Activated T-helper 17 cell treated with anti-CD3 and anti-CD28 coated beads, Interleukin-2, amount 50 U/mL, for 72 hours (primary cell): ENCODE results near the gene GOLT1A. TPM values are rescaled to one million over a fixed set of nuclear protein-coding genes. Genes with fewer than 3 reads are reported as not detected.

Experiments used
- ATAC-seq: fragments of 150-1000 bp; cut with Tn5 transposase; replicated peaks from 2 replicates; pipeline ENCODE4 v1.10.0; 2021; ENCODE audit warnings: mild to moderate bottlenecking, moderate library complexity
- H3K27ac Mint-ChIP-seq: one replicate; pipeline ENCODE4 v1.8.0; 2022; ENCODE audit warnings: mixed read lengths
- H3K27me3 Mint-ChIP-seq: one replicate; pipeline ENCODE4 v1.8.0; 2022; ENCODE audit warnings: mixed read lengths
- H3K36me3 Mint-ChIP-seq: one replicate; pipeline ENCODE4 v1.8.0; 2022; ENCODE audit warnings: low read depth, mild to moderate bottlenecking, mixed read lengths
- H3K4me1 Mint-ChIP-seq: one replicate; pipeline ENCODE4 v1.8.0; 2022; ENCODE audit warnings: mixed read lengths
- H3K4me3 Mint-ChIP-seq: one replicate; pipeline ENCODE4 v1.8.0; 2022; ENCODE audit warnings: mild to moderate bottlenecking, mixed read lengths
- H3K9me3 Mint-ChIP-seq: one replicate; pipeline ENCODE4 v1.8.0; 2022; ENCODE audit warnings: mixed read lengths
- total RNA-seq, 2 donors: library from RNA; stranded (reverse); gene quantifications; one replicate each; pipeline ENCODE4 v1.2.3, GENCODE V29; 2022

GOLT1A gene
- total RNA-seq, 2 donors from 2014 or later = 0.48 TPM; not detected in 1

DNA sequence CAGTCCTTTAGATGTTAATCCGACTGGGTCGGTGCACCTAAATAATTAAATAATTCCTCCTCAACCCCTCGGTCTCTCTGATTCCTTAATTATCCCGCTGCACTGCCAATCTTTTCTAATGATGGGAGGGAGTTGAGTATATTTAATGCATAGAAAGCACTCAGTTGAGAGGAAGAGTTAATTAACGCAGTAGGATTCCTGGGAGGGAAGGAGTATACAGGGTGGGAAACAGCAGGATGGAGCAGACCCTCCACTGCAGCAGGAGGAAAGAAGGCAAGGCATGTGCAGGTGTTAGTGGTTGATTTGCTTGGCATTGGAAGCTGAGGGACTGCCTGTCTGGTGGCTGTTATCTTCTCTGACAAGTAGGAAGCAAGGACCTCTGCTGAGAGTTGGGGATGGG is 37.7 kb downstream of the GOLT1A start:
- Mint-ChIP-seq H3K36me3 (no peaks in the 10 kb centered on the region), H3K27me3 (peaks cover 5% of the 10 kb centered on the region), H3K27ac (no peak overlapping the region), H3K9me3 (peaks cover 6% of the 10 kb centered on the region), H3K4me3 (no peak overlapping the region), H3K4me1 (no peaks in the 10 kb centered on the region)
- no peak for ATAC-seq

DNA sequence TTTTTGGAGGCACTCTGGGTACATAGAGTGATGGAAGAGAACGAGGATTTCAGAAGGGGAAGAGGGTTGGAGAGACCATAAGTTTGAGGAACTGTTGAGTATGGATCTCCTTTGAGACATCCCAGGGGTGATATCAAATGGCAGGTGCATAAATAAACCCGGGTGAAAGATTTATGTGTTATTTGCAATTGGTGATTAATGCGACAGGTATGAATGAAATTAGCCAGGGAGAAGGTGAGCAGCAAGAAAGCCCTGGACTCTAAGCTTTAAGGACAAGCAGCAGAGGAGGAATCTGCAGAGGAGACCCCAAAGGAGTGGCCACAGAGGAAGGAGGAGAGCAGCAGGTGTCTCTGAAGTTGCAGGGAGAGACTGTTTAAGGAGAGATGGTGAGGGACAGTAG is 38.8 kb downstream of the GOLT1A start:
- no peak for ATAC-seq
- Mint-ChIP-seq H3K4me1 (no peaks in the 10 kb centered on the region), H3K9me3 (peaks cover 6% of the 10 kb centered on the region), H3K36me3 (no peaks in the 10 kb centered on the region), H3K4me3 (no peak overlapping the region), H3K27ac (no peak overlapping the region), H3K27me3 (peaks cover 5% of the 10 kb centered on the region)

DNA sequence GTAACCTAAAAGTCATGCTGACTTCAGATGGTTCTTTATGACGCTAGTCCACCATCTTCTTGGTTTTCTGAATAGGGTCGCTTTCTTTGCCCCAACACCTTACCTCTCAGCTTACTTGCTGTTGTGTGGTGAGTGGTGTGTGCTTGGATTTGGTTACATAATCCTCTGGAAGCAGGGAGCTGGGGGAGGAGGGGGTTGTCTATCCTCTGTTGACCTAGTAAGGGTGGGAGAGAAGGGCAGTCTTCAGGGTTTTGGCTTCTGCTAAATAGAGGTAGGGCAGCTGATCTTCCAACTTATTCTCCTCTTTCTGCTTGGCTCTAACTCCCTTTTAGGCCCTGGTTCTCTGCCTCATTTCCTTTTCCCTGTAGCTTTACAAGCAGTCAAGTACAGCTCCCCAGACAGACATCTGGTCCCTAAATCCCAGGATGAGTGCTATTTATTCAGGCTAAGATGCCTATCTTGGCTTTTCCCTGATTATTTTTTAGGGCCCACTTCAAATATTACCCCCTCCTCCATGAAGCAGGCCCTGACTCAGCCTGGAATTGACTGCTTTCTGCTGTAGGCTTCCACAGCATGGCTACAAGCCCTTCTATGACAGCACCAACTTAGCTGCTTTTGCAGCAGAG is 41.3 kb downstream of the GOLT1A start:
- H3K27me3 Mint-ChIP-seq = peaks cover 5% of the 10 kb centered on the region
- ATAC-seq = no peak
- peaks cover 6% of the 10 kb centered on the region for H3K9me3 Mint-ChIP-seq
- no peaks in the 10 kb centered on the region for H3K4me1 Mint-ChIP-seq
- no peak overlapping the region for H3K27ac Mint-ChIP-seq
- no peaks in the 10 kb centered on the region for H3K36me3 Mint-ChIP-seq
- H3K4me3 Mint-ChIP-seq = no peak overlapping the region

DNA sequence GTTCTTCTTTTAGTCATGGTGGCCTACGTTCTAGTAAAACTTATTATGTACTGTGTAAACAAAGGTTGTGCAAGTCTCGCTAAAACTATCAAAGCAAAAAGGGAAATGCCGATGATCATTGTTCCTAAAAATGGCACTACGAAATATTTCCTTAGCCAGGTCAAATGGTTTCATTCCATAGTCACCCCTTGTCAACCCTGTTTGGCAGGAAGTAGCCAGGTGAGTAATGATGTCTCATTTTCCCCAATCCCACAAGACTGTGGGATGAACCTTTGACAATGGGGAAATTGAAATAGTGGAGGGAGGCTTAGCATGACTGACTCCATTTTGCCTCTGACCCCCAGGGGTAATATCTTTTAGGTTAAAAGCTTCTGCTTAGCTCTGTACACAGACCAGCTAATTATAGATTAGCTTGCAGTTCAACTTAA is 42.0 kb downstream of the GOLT1A start:
- Mint-ChIP-seq H3K4me1 (no peaks in the 10 kb centered on the region), H3K4me3 (no peak overlapping the region), H3K27ac (no peak overlapping the region), H3K27me3 (peaks cover 5% of the 10 kb centered on the region), H3K9me3 (peaks cover 9% of the 10 kb centered on the region), H3K36me3 (no peaks in the 10 kb centered on the region)
- ATAC-seq = no peak

DNA sequence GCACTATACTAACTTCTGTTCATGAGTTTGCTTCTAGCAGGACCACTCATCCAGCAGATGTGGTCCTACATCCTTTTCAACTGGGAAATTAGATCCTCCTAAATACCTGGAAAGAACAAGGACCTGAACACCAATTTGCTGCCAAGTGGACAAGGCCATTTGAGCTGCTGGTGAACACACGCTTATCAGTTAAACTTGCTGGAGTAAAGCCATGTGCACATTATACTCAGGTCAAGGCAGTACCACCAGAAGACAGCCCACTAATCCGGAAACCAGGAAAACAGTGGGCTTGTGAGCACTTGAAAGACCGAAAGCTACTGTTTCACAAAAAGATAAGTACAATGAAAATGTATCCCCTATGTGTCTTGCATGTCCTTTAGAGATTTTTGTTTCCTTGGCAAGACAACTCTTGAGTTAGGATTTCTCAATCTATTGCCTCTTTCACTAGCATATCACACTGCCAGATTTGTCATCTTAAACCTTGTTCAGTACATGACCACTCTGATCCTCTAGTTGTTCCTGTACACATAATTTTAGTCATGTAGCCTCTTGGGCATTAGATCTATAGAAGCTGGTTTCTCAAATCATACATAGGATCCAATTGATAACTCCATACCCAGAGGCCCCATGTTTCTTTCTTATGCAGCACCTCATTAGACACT is 43.2 kb downstream of the GOLT1A start:
- peaks cover 9% of the 10 kb centered on the region for H3K9me3 Mint-ChIP-seq

DNA sequence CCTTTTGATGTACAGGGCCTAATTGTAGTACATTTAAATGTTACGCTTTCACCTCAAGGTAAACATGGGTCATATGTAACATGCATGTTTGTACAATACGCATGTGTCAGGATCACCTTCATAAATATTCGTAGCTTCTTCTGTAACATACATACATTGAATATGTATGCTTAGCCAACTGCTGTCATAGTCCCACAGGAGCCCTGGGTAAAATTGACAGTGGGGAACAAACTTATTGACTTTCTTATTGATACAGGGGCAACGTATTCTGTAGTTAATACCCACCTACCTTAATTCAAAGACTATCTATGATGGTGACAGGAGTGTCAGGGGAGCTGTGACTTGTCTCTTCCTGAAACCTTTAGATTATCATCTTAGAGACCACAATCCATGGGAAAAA is 43.9 kb downstream of the GOLT1A start:
- Mint-ChIP-seq H3K27me3 (peaks cover 10% of the 10 kb centered on the region), H3K4me3 (no peak overlapping the region), H3K27ac (no peak overlapping the region), H3K36me3 (no peaks in the 10 kb centered on the region), H3K9me3 (peaks cover 9% of the 10 kb centered on the region), H3K4me1 (no peaks in the 10 kb centered on the region)
- ATAC-seq = no peak

More for the DNA sequence above, 43.2 kb downstream of the GOLT1A start:
- ATAC-seq = no peak
- H3K27me3 Mint-ChIP-seq = peaks cover 5% of the 10 kb centered on the region
- H3K36me3 Mint-ChIP-seq = no peaks in the 10 kb centered on the region
- no peaks in the 10 kb centered on the region for H3K4me1 Mint-ChIP-seq
- no peak overlapping the region for H3K4me3 Mint-ChIP-seq
- H3K27ac Mint-ChIP-seq = no peak overlapping the region

DNA sequence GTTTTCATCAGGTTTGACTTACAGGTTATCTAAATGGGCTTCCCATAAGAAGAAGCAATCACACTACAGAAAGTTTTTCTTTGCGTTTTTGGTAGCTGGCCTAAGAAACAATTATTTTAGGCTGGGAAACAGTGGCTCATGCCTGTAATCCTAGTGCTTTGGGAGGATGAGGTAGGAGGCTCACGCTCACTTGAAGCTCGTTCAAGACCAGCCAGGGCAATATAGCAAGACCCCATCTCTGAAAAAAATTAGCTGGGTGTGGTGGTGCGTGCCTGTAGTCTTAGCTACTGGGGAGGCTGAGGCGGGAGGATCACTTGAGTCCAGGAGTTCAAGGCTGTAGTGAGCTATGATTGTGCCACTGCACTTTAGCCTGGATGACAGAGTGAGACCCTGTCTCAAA is 46.1 kb downstream of the GOLT1A start:
- peaks cover 4% of the 10 kb centered on the region for H3K9me3 Mint-ChIP-seq
- ATAC-seq = no peak
- H3K4me3 Mint-ChIP-seq = no peak overlapping the region
- H3K27ac Mint-ChIP-seq = no peak overlapping the region
- H3K4me1 Mint-ChIP-seq = no peaks in the 10 kb centered on the region
- peaks cover 5% of the 10 kb centered on the region for H3K27me3 Mint-ChIP-seq
- no peaks in the 10 kb centered on the region for H3K36me3 Mint-ChIP-seq

DNA sequence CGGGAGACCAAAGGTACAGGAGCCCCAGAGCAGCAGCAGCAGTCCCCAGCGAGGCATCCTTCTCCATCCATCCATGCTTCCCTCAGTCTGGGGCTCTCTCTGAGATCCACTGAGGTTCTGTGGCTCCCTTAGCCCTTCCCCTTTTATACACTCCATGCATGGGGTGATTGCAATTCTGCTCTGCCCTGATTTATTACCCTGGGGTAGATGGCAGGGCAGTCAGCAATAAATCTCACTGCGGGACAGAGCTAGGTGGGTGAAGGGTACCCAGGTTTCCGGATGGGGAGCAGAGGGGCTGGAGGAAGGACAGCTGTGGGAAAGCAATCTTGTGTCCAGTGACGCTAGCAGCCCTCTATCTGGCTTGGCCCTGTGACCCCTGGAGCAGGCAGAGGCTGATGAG is 47.6 kb downstream of the GOLT1A start, which contains the start of gene REN:
Gene REN, minus strand, starts transcription at position 119 of the 400 bp plus-strand sequence. Its CDS starts 44 bp downstream, at position 75.
- ATAC-seq = no peak
- Mint-ChIP-seq H3K36me3 (no peaks in the 10 kb centered on the region), H3K27me3 (peaks cover 8% of the 10 kb centered on the region), H3K9me3 (peaks cover 4% of the 10 kb centered on the region), H3K4me1 (no peaks in the 10 kb centered on the region), H3K27ac (no peak within 1 kb of the TSS), H3K4me3 (no peak within 1 kb of the TSS)

DNA sequence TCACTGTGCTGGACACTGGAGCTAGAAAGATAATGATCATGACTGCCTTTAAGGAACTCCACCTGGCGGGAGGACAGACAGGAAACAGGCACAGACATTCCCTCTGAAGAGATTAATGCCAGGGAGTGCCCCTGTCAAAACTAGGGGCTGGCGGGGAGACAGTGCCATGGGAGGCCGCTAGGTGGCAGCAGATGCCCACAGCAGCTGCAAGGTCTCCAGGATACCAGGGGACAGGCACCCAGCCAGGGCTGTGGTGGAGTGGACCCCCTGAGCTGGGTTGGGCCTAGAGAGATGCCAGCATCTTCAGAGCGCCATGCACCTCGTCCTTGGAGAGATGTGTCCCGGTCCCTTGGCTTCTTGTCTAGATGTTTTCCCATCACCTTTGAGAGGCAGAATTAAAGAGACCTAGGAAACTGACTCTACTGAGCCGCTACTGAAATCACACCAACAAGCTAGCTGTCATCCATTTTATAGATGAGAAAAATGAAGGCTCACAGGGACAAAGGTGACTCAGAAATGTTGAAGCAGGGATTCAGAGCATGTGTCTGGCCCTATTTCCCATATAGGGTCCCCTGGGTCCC is 51.2 kb downstream of the GOLT1A start:
- no peaks in the 10 kb centered on the region for H3K36me3 Mint-ChIP-seq
- ATAC-seq = peak; percentile 94
- H3K27ac Mint-ChIP-seq = no peak overlapping the region
- no peaks in the 10 kb centered on the region for H3K4me1 Mint-ChIP-seq
- peaks cover 4% of the 10 kb centered on the region for H3K9me3 Mint-ChIP-seq
- no peak overlapping the region for H3K4me3 Mint-ChIP-seq
- peaks cover 13% of the 10 kb centered on the region for H3K27me3 Mint-ChIP-seq

DNA sequence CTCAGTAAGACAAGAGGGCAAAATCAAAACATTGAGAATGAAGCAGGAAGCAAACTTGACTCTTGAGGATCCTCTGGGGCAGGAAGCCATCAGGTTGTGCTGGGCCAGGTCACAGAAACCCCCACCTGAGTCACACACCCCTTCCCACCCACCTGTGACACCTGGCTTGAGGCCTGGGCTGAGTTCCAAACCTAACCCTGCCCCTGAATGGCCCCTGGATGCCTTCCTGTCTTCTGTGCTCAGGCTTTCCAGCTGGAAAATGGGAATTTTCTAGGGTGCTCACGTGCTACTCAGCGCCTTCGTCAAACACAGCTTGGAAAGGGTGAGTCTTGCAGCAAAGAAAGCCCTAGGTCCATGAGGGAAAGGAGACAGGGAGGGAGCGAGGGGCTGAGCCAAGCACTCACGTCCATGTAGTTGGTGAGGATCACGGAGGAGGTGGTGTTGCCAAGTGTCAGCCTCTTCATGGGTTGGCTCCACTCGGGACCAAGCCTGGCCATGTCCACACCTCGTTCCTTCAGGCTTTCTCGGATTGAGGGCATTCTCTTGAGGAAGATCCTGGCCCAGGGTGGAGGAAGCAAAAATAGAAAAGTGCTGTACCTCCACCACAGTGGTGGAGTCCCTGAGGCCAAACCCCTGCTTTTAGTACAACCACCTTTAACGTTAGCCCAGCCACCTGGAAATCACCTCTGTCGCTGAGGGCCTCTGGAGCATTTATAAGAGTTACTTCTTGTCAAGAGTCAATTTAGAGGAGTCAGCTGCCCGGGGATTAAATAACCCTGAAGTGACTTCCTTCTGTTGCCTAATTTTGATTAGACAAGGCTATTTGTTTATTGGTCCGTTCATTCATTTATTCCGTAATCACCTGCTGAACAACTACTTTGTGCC is 51.9 kb downstream of the GOLT1A start:
- Mint-ChIP-seq H3K27me3 (peaks cover 13% of the 10 kb centered on the region), H3K4me1 (no peaks in the 10 kb centered on the region), H3K36me3 (no peaks in the 10 kb centered on the region), H3K9me3 (no peaks in the 10 kb centered on the region), H3K4me3 (no peak overlapping the region), H3K27ac (no peak overlapping the region)
- ATAC-seq = no peak

DNA sequence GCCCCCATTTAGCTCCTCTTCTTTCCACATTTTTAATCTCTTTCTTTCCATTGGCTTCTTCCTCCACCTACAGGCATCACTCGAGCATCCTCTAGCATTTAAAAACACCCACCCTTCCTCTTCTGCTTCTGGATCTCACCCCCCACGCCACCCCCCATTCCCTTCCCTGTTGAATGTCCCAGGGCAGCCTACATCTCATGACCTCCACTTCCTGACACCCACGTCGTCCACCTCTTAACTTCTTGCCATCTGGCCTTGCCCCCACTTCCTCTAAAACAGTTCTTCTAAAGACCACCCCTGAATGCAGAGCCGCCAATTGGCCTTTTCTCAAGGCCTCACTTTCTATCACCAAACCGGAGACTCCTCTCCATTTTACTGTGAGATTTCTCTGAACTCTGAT is 55.8 kb downstream of the GOLT1A start:
- Mint-ChIP-seq H3K4me1 (no peaks in the 10 kb centered on the region), H3K27ac (no peak overlapping the region), H3K36me3 (no peaks in the 10 kb centered on the region), H3K4me3 (no peak overlapping the region), H3K9me3 (no peaks in the 10 kb centered on the region), H3K27me3 (peaks cover 8% of the 10 kb centered on the region)
- ATAC-seq = no peak

DNA sequence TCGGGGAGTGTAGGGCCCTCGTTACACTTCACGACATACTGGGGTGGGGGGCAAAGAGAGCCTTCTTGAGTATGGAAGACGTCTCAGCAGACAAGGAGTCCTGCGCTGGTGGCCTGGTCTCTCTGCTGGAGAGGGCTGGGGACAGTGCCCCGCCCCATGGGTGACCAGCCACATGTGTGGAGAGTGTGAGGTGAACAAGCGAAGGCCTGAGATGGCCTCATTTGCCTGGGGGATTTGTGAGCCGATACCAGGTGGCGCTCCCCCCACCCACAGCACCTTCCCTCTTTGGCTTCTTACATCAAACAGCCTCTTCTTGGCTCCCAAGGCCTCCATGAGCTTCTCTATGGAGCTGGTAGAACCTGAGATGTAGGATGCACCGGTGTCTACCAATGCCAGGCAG is 57.9 kb downstream of the GOLT1A start:
- H3K4me3 Mint-ChIP-seq = no peak overlapping the region
- H3K27ac Mint-ChIP-seq = no peak overlapping the region
- no peaks in the 10 kb centered on the region for H3K9me3 Mint-ChIP-seq
- H3K27me3 Mint-ChIP-seq = peaks cover 2% of the 10 kb centered on the region
- no peak for ATAC-seq
- H3K36me3 Mint-ChIP-seq = no peaks in the 10 kb centered on the region
- H3K4me1 Mint-ChIP-seq = no peaks in the 10 kb centered on the region

DNA sequence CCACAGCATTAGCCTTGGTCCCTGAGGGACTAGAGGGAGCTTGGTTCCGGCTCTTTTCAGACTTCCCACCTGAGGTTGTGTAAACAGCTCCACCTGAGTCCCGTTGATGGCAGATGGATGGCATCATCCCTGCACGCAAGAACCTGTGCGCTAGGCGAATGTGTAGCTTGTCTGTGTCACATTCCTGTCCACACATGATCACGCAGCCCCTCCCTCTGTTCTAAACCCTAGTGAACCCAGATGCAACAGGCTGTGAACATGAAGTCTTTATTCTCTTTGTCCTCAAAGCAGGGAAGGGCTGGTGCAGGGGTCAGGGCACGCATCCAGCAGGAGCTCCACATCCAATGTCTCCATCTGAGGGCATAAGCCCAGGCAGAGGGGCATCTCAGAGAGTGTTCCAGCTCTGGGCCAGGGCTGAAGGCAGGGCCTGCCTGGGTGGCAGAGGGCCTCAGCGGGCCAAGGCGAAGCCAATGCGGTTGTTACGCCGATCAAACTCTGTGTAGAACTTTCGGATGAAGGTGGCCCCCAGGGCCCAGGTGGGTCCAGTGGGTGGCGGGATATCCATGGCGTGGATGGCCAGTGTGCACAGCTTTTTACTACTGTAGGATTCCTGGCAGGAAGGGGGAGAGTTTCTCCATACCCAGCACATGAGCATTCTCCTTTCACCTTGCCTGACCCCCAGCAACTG is 59.1 kb downstream of the GOLT1A start:
- Mint-ChIP-seq H3K4me3 (no peak overlapping the region), H3K4me1 (no peaks in the 10 kb centered on the region), H3K9me3 (no peaks in the 10 kb centered on the region), H3K27me3 (no peaks in the 10 kb centered on the region), H3K27ac (no peak overlapping the region), H3K36me3 (no peaks in the 10 kb centered on the region)
- no peak for ATAC-seq

DNA sequence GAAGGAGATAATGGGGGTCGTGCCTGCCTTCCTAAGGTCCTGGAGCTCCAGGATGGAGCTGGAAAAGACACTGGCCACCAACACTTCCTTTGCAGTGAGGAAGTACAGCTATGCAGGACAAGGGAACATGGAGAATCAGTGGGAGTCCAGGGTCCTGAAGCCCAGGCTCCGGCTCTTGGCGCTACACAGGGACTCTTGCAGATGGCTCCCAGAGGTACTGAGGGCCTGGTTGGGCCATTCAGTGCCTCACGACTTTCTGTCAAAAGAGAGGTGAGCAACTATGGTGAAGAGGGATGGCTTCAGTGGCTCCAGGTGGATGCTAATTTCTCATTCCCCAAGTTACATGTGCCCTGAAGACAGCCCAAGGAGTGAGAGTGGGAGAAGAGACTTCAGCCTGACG is 60.1 kb downstream of the GOLT1A start:
- ATAC-seq = no peak
- Mint-ChIP-seq H3K27me3 (no peaks in the 10 kb centered on the region), H3K4me1 (no peaks in the 10 kb centered on the region), H3K27ac (no peak overlapping the region), H3K9me3 (no peaks in the 10 kb centered on the region), H3K36me3 (no peaks in the 10 kb centered on the region), H3K4me3 (no peak overlapping the region)
